GM18505 (cell line): ENCODE measurements around the gene SVOPL.

ENCODE experiments used
- ATAC-seq: cut with Tn5 transposase; IDR thresholded peaks from one replicate; pipeline ENCODE4 v1.9.1; 2021; ENCODE audit not compliant: unreplicated experiment
- POLR2A ChIP-seq: IDR thresholded peaks from 4 replicates; pipeline ENCODE4 v1.6.1; 2011; ENCODE audit warnings: borderline replicate concordance; ENCODE audit not compliant: insufficient read depth, insufficient read length; ENCODE audit errors: extremely low read depth

Gene SVOPL

DNA sequence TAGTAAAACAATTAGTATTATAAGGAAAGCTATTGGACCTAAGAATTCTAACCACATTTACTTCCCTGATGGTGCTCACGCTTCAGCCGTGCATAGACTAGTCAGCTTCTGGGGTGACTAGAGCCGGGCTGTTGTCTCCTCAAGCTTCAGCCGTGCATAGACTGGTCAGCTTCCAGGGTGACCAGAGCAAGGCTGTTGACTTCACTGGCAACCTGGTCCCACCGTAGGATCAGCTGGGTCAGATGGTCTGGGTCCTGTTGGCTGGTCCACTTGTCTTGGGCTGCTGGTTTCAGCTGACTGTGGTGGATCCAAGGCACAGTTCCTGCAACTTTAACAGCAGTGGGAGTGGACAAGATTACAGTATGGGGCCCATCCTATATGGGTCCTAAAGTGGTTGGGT, 141.7 kb downstream of the SVOPL start:
- ATAC-seq, result no peak
- no peak for TF ChIP-seq POLR2A

DNA sequence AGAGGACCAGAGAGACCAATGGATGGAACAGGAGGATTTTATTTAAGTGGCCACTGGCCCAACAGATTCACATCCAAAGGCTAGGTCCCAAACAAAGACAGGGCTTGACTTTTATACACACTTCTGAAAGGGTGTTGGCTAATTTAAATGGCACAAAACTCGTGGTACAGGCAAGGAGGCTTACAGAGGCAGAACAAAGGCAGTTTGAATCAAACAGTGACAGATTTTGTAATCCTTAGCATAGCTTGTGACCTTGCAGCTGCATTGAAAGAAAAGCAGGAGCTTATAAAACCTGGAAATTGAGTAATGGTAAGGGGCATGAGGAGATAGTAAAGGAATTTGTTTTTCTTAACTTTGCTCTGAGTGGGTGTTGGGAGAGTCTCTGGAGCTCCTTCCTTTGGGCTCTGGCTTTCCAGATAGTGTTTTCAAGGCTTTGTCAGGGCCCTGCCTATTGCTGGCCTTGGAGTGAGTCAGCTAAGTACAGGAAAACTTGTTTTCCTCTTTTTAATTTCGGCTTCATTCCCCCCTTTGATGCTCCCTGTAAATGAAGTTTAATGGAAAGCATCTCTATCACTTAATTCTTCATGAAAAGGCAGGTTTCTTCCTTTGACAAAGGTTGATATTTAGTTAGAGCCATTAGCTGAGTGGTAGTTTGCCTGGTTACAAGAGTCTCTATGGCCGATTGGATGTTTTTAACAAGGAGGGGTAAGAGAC, 144.2 kb downstream of the SVOPL start:
- no peak for TF ChIP-seq POLR2A
- ATAC-seq, result no peak

DNA sequence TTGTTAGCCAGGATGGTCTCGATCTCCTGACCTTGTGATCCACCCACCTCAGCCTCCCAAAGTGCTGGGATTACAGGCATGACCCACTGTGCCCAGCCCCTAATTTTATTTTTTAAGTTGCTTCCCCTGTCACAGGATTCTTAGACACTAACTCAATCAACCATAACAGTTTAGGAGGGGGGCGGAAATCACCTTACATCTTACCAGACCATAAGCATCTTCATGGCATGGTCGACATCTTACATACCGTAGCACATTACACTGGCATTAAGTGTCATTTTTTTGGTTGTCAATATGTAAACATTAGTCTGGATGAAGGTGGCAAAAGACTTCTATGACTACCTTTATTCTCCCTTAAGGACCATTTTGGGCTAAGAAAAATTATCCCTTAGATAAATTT, 145.5 kb downstream of the SVOPL start:
- no peak for TF ChIP-seq POLR2A
- ATAC-seq, result no peak

DNA sequence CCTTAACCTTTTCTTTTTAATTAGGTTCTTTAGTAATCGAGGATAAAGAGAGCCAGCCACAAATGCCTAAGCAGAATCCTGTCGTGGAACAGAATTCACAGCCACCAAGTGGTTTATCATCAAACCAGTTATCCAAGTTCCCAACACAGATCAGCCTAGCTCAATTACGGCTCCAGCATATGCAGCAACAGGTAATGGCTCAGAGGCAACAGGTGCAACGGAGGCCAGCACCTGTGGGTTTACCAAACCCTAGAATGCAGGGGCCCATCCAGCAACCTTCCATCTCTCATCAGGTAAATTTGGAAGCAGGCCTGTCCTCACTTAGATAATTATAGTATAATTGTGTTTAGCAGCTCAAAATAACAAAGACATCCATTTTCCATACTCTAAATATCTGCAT, 146.5 kb downstream of the SVOPL start:
- ATAC-seq, result no peak
- no peak for TF ChIP-seq POLR2A

DNA sequence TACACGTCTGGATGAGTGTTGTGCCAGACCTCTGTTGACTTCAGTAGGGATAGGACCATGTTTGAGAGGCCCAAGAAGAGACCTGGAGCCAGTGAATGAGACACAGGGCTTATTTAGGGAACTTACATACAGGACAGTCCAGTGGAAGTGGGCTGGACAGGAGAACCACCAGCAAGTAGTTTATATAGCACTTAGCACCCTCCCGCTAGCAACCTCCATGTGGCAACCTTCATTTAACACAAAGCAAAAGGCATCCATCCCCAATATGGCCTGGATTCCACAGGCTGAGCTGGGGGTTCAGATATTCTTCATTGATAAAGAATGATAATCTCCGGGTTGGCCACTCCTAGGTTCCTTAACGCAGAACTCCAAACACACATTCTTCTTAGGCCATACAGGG, 147.4 kb downstream of the SVOPL start:
- TF ChIP-seq POLR2A, result no peak

DNA sequence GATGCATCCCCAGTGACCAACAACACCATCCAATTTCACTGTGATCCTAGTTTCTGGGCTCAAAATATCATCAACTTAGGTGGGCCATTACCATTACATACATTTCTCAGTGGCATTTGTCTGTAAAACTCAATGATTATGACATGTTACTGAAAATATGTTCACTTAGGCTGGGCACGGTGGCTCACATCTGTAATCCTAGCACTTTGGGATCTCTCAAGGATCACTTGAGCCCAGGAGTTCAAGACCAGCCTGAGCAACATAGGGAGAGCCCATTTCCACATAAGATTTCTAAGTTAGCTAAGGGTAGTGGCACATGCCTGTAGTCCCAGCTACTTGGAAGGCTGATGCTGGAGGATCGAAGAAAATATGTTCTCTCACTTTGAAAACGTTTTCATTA, 150.1 kb downstream of the SVOPL start:
- no peak for ATAC-seq

More for the DNA sequence above, 147.4 kb downstream of the SVOPL start:
- ATAC-seq, result no peak

DNA sequence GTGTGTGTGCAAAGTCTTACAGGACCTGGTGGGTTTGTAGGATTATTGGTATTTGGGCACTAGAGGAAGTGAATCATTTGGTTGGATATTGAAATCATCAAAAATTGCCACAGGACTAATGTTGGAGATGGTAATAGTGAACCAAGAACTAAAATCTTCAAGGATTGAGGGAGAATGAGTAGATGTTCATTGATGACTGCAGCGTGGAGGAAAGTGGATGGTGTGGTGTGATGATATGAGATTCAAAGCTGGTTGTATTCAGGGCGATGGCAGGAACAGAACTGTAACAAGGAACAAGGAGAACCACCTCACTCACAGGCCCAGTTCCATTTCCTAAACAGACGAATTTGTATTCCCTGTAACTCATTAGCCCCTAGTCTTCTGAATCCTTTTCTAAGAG, 150.8 kb downstream of the SVOPL start:
- no peak for ATAC-seq
- no peak for TF ChIP-seq POLR2A

More for the DNA sequence above, 150.1 kb downstream of the SVOPL start:
- no peak for TF ChIP-seq POLR2A

DNA sequence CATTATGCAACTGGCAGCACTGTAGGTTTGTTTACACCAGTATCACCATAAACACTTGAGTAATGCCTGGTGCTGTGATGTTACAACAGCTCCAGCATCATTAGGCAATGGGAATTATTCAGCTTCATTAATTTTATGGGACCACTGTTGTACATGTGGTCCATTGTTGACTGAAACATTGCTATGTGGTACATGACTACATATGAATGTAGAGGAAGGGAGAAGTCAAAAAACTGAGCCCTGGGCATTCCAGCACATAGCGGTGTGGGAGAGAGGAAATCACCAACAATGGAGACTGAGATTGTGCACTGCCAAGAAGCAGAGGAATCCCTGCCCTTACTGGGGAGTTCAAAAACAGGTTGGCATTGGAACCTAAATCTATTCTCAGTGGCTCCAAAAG, 152.1 kb downstream of the SVOPL start:
- no peak for ATAC-seq
- TF ChIP-seq POLR2A, result no peak

DNA sequence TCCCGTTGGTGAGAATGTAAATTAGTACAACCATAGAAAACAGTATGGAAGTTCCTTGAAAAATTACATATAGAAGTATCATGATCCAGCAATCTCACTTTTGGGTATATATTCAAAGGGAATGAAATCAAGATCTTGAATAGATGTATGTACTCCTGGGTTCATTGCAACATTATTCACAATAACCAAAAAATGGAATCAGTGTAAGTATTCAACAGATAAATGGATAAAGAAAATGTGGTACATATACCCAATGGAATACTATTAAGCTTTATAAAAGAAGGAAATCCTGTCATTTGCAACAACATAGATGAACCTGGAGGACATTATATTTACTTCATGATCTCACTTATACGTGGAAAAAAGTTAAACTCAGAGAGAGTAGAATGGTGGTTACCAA, 154.3 kb downstream of the SVOPL start:
- no peak for ATAC-seq
- TF ChIP-seq POLR2A, result no peak

DNA sequence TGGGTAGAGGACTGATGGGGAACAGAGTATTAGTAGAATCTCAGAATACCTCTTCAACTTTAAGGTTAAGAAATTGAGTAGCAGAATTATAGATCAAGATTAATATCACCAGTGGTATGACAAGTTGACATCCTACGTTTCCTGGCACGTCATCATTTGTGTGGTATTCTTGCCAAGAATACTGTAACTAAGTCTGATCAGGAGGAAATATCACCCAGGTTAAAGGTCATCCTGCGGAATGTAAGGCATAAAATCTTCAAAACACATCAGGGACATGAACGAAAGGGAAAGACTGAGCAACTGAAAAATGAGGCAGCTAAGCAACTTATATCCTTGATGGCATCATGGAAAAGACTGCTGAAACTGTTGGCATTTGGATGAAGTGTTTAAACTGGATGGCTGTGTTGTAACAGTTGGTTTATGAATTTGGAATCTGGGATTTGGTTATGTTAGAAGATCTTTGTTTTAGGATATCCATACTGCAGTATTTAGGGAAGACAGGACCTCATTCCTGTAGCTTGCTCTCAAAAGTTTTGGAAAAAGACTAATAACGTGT, 155.0 kb downstream of the SVOPL start:
- no peak for ATAC-seq
- no peak for TF ChIP-seq POLR2A

DNA sequence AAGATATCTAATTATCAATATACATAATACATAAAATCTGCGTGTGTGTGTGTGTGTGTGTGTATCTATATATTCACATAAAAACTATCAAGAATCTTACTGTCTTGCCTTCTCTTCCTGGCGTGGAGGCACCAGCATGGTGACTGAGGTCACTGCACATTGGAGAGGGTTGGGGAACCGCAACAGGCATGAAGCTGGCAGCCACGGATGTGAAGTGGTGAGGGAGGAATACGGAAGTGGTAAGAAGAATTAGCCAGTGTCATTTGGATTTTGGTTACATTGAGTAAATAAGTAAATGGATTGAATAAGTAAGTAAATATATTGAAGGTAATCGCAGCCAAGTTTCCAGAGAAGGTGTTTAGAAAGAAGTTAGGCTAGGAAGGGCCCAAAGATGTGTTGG, 156.0 kb downstream of the SVOPL start:
- ATAC-seq, result no peak
- TF ChIP-seq POLR2A, result no peak
